Activated CD4-positive, alpha-beta T cell treated with anti-CD3 and anti-CD28 coated beads for 48 hours (primary cell): ENCODE measurements around the gene RANBP10.
"Not testable (repeated sequence)": the region's sequence is repeated elsewhere in the genome, so short reads cannot be mapped to it uniquely, and the experiment has no call there.

ENCODE experiments used
- DNase-seq: peaks from one replicate; pipeline ENCODE4 v3.0.0-alpha.2; 2020

RANBP10 gene

GRCh38 chr16:67707790-67708189, 98.6 kb downstream of the RANBP10 start:
- no peak for DNase-seq

GRCh38 chr16:67707210-67707609, 99.2 kb downstream of the RANBP10 start:
- no peak for DNase-seq

GRCh38 chr16:67704110-67704509, 102.2 kb downstream of the RANBP10 start:
- DNase-seq, result no peak

DNA sequence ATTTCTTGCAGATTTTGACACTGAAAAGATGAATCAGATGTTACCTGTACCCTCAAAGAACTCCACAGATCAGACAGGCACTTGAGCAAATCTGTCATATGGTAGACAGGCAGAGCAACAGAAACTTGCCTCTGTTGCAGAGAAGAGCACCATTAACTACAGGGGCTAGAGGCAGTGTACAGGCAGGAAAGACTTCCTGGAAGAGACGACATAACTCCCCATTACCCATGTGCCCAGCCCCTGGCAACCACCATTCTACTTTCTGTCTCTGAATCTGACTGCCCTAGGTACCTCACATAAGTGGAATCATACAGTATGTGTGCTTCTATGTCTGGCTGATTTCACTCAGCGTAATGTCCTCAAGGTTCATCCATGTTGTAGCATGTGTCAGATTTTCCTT, 102.7 kb downstream of the RANBP10 start:
- peak; percentile 9 for DNase-seq

DNA sequence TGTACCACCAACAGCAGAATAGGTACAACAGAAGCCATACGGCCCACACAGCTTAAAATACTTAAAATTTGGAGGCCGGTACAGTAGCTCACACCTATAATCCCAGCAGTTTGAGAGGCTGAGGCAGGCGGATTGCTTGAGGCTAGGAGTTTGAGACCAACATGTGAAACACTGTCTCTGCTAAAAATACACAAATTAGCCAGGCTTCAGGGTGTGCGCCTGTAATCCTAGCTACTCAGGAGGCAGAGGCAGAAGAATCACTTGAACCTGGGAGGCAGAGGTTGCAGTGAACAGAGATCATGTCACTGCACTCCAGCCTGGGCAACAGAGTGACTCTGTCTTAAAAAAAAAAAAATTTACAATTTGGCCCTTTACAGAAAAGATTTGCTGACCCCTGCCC, 104.2 kb downstream of the RANBP10 start:
- DNase-seq, result no peak

DNA sequence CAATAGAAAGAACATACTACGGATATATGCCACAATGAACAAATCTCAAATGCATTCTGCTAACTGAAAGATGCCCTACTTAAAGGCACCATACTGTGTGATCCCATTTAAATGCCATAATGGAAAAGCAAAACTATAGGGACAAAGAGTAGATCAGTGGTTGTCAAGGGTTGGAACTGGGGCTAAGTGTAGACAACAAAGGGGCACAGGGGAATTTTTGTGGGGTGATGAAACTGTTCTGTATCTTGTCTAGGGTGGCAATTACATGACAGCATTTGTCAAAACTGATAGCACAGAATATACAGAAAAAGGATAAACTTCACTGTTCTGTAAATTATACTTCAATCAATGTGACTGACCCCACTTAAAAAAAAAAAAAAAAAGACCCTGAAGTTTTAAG, 104.9 kb downstream of the RANBP10 start:
- DNase-seq, result no peak

DNA sequence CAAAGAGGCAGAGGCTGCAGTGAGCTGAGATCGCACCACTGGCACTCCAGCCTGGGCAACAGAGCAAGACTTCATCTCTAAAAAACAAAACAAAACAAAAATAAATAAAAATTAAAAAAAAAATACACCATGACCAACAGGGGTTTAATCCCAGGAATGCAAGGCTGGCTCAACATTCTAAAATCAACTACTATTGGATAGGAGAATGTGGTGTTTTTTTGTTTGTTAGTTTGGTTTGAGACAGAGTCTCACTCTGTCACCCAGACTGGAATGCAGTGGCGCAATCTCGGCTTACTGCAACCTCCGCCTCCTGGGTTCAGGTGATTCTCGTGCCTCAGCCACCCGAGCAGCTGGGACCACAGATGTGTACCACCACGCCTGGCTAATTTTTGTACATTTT, 107.1 kb downstream of the RANBP10 start:
- DNase-seq, result no peak

GRCh38 chr16:67697422-67698185, 108.8 kb downstream of the RANBP10 start:
- no peak for DNase-seq

- DNase-seq, result no peak
Observed at GRCh38 chr16:67694611-67695010, 111.7 kb downstream of the RANBP10 start.

DNA sequence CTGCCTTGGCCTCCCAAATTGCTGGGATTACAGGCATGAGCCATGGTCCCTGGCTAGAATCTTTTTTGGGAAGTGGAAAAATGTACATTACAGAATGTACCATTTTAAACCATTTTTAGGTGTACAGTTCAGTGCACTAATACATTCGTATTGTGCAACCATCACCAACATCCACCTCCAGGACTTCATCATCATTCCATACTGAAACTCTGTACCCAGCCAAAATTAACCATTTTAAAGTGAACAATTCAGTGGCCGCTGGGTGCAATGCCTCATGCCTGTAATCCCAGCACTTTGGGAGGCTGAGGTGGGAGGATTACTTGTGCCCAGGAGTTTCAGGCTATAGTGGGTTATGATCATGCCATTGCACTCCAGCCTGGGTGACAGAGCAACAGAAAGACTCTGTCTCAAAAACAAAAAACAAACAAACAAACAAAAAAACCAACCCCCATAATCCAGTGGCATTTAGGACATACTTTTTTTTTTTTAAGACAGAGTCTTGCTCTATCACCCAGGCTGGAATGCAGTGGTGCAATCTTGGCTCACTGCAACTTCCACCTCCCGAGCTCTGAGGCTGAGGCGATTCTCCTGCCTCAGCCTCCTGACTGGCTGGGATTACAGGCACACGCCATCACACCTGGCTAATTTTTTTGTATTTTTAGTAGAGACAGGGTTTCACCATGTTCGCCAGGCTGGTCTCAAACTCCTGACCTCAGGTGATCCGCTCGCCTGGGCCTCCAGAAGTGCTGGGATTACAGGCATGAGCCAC, 112.7 kb downstream of the RANBP10 start:
- DNase-seq, result not testable (repeated sequence)

DNA sequence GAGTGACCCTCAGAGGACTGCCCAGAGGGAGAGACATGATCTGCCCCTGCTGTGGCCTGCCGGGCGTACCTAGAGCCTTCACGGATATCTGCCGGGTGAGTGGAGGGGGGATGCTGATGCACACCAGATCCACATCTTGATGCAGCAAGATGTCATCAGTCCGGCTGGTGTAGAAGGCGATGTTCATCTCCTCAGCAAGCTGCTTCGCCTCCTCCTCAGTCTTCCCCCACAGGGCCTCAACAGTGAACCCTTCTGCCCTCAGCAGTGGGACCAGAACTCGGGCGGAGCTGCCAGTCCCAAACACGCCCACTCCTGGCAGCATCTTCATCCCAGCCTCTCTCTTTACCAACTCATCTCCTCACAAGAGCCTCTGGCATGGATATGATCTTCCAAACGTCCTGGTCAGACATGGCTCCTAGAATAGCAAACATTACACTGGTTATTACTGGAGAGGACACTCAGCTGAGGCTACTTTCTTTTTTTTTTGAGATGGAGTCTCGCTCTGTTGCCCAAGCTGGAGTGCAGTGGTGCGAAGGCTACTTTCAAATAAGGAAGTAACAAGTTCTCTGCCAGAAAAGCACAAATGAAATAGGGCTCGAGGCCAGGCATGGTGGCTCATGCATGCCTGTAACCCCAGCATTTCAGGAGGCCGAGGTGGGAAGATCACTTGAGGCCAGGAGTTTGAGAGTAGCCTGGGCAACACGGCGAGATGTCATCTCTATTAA, 120.8 kb downstream of the RANBP10 start:
- no peak for DNase-seq

DNA sequence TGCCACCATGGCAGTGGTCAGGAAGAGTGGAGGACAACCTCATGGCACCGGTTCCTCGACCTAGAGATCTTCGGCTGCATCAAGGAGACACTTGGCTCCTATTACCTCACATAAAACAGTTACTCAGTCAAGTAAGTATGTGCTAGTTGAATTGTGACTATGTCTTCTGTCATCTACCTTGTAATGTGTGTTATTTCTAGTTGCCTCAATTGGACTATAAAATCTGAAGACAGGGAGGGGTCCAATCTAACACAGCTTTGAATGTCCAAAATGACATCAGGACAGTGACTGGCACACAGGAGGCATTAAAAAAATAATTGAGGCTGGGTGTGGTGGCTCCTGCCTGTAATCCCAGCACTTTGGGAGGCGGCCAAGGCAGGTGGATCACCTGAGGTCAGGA, 122.6 kb downstream of the RANBP10 start:
- no peak for DNase-seq

DNA sequence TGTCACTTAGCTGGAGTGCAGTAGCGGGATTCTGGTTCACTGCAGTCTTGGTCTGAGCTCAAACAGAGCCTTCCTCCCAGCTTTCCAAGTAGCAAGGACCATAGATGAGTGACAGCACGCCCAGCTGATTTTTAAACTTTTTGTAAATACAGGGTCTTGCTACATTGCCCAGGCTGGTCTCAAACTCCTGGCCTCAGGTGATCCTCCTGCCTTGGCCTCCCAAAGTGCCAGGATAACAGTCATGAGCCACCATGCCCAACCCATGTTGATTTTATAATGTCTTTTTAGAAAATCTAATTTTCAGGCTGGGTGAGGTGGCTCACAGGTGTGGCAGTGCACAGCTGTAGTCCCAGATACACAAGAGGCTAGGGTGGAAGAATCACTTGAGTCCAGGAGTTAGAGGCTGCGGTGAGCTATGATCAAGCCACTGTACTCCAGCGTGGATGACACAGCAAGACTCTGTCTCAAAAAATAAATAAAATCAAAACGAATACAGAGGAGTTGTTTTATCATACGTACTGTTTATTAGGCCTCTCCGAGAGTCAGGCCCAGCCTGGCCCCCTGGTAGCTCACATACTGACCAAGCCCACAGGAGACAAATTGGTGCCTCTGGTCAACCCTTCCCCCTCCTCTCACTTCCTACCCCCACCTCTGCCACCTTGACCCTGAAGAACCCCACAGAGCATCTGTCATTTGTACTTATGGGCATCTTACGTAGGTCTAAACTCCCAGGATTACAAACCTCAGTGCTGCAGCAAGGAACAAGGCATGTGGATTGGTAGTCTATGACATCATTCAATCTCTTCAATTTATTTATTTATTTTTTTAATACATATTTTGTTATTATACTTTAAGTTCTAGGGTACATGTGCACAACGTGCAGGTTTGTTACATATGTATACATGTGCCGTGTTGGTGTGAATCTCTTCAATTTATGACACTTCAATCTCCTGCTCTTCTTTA, 126.1 kb downstream of the RANBP10 start:
- DNase-seq, result no peak

DNA sequence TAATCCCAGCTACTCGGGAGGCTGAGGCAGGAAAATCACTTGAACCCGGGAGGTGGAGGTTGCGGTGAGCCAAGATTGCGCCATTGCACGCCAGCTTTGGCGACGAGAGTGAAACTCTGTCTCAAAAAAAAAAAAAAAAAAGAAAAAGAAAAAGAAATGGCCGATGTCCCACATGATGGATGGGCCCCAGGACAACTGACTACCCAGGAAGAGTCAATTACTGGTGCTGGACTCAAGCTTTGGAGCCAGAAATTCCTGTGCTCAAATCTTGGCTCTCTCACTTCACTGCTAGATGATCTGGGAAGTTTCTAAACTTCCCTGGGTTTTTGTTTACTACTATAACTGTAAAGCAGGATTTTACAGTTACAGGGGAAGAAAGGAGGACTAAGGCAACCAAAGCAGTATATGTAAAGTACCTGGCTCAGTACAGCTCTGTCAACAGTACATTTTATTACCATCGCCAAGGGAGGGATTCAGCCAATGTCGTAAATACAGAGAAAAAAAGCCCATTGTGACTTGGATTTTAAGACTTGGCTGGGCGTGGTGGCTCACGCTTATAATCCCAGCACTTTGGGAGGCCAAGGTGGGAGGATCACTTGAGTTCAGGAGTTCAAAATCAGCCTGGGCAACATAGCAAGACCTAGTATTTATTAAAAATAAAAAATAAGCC, 127.9 kb downstream of the RANBP10 start:
- DNase-seq, result no peak

DNA sequence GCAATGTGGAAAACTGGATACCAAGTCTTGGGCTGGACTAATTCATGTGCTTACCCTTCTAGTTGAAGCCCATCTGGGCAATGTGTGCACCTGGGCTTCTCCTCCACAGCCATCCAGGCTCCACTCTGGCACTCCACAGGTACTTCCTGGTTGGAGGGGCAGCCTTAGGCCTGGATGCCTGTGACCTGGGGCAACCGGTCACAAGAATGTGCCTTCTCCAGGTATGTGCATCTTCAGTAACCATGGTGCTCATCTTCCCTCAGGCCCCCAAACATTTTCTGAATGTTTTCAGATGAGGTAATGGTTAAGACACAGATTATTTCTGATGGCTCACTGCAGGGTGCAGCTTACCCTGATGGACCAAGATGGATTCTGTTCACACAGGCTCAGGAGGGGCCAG, 128.6 kb downstream of the RANBP10 start:
- no peak for DNase-seq

- DNase-seq, result no peak
Observed at GRCh38 chr16:67676939-67677338, 129.4 kb downstream of the RANBP10 start.

DNA sequence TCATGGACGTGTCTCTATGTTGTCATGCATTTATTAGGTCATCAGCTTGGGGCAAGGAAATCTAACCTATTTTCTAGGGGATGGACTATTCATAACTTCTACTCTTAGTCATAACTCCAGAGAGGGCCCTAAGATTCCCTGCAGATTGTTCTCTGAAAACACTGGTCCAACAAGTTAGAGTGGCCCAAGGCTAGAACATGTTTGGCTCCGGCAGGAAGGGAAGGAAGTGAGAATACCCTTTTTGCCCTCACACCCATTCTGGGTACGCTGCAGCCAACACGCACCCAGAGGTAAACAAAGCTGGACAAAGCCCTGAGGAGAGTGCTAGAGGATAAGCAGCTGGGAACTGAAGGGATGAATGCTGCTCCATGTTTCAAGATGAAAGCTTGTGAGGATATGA, 129.8 kb downstream of the RANBP10 start:
- DNase-seq, result no peak

DNA sequence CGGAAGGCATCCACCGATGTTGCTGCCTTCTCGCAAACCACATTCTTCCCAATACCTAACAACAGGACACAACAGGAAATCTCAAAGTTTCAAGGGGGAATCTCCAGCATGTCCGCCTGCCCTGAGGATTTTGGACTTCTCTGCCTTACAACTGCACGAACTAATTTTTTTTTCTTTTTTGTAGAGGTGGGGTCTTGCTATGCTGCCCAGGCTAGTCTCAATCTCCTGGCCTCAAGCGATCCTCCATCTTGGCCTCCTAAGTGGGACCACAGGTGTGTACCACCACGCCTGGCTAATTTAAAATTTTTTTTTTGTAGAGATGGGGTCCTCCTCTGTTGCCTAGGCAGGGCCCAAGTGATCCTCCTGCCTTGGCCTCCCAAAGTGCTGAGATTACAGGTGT, 130.4 kb downstream of the RANBP10 start:
- no peak for DNase-seq

DNA sequence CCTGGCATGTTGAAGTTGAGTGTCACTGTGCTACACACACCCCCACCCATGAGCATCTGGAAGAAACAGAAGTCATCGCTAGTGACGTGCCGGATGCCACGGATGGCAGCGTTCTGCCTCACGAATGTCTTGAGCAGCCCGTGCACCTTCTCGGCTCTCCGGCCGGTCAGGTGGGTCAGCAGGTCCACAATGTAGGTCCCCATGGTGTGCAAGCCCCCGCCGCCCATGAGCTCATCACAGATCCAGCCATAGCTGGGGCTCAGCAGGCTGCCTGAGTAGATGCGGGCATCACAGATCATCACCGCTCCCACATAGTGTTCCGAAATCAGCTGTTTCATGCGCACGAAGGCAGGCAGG, 130.8 kb downstream of the RANBP10 start:
- no peak for DNase-seq

- DNase-seq, result no peak
Observed at GRCh38 chr16:67674851-67675578, 131.3 kb downstream of the RANBP10 start.
